ENCODE data around the gene NR1D1.
"Not testable (repeated sequence)": the region's sequence is repeated elsewhere in the genome, so short reads cannot be mapped to it uniquely, and the experiment has no call there.

The NR1D1 gene

GRCh38 chr17:40100419-40100668 lies at the start of gene NR1D1:
TSS of gene NR1D1 (minus strand) at chr17:40100589. CDS start at chr17:40100094, 495 bp downstream.
- no peak for DNase-seq

GRCh38 chr17:40148527-40148926 lies 48.1 kb upstream of the NR1D1 start:
- DNase-seq = no peak

- DNase-seq = no peak
Observed at GRCh38 chr17:40145476-40145875, 45.1 kb upstream of the NR1D1 start.

- not testable (repeated sequence) for DNase-seq
Observed at GRCh38 chr17:40143166-40143565, 42.8 kb upstream of the NR1D1 start.

GRCh38 chr17:40139566-40140058 lies 39.2 kb upstream of the NR1D1 start:
- no peak for DNase-seq

- no peak for DNase-seq
Observed at GRCh38 chr17:40135817-40136216, 35.4 kb upstream of the NR1D1 start.

GRCh38 chr17:40134184-40134583 lies 33.8 kb upstream of the NR1D1 start:
- DNase-seq = no peak

GRCh38 chr17:40130352-40131042 lies 30.1 kb upstream of the NR1D1 start:
- DNase-seq = no peak

- DNase-seq = no peak
Observed at GRCh38 chr17:40129498-40129897, 29.1 kb upstream of the NR1D1 start.

- DNase-seq = peak; percentile 22
Observed at GRCh38 chr17:40124279-40125141, 24.1 kb upstream of the NR1D1 start.

- no peak for DNase-seq
Observed at GRCh38 chr17:40123811-40124114, 23.4 kb upstream of the NR1D1 start.

- peak; percentile 73 for DNase-seq
Observed at GRCh38 chr17:40122999-40123810, 22.8 kb upstream of the NR1D1 start.

- peak; percentile 44 for DNase-seq
Observed at GRCh38 chr17:40122136-40122998, 22.0 kb upstream of the NR1D1 start.

GRCh38 chr17:40121181-40122135 lies 21.1 kb upstream of the NR1D1 start, which contains the start of gene MSL1:
TSS of gene MSL1 (plus strand) at chr17:40121971. CDS start at chr17:40122613, 642 bp downstream.
- DNase-seq = peak; percentile 86

GRCh38 chr17:40115101-40115436 lies 14.7 kb upstream of the NR1D1 start:
- DNase-seq = no peak

GRCh38 chr17:40113907-40114245 lies 13.5 kb upstream of the NR1D1 start:
- DNase-seq = no peak

- DNase-seq = peak; percentile 97
Observed at GRCh38 chr17:40113110-40113906, 12.9 kb upstream of the NR1D1 start.

- DNase-seq = no peak
Observed at GRCh38 chr17:40112718-40113109, 12.3 kb upstream of the NR1D1 start.

GRCh38 chr17:40112191-40112711 lies 11.9 kb upstream of the NR1D1 start:
- no peak for DNase-seq

Measured in activated CD4-positive, alpha-beta T cell treated with anti-CD3 and anti-CD28 coated beads, Interleukin-2, Interleukin-6, amounts not matched to agents 100 ng/mL and 50 ng/mL, durations not matched to agents 16 hours and 8 hours (primary cell).